ENCODE measurements around the gene PKN1.

Gene PKN1

DNA sequence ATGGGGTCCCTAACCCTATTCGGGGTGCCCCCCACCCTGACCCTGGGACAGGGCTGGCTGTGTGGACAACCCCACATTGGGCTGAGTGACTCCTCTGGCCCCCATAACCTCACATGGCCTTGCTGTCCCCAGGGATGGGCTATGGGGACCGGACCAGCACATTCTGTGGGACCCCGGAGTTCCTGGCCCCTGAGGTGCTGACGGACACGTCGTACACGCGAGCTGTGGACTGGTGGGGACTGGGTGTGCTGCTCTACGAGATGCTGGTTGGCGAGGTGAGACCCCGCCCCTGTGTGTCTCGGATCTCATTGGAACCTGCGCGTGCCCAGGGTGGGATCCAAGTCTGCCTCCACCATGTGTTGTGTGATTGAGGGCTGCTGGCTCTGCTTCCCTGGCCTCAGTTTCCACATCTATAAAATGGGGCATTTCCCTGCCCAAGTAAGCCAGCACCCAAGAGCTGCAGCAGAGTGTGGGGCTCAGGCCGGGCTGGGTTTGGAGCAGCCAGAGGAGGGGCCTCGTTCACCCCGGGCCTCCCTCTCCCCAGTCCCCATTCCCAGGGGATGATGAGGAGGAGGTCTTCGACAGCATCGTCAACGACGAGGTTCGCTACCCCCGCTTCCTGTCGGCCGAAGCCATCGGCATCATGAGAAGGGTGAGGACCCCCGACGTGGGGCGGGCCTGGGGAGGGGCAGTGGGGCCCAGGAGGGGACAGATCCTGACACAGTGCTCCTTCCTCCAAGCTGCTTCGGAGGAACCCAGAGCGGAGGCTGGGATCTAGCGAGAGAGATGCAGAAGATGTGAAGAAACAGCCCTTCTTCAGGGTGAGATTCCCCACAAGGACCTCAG lies 37.1 kb downstream of the PKN1 start:
- no peak for DNase-seq

DNA sequence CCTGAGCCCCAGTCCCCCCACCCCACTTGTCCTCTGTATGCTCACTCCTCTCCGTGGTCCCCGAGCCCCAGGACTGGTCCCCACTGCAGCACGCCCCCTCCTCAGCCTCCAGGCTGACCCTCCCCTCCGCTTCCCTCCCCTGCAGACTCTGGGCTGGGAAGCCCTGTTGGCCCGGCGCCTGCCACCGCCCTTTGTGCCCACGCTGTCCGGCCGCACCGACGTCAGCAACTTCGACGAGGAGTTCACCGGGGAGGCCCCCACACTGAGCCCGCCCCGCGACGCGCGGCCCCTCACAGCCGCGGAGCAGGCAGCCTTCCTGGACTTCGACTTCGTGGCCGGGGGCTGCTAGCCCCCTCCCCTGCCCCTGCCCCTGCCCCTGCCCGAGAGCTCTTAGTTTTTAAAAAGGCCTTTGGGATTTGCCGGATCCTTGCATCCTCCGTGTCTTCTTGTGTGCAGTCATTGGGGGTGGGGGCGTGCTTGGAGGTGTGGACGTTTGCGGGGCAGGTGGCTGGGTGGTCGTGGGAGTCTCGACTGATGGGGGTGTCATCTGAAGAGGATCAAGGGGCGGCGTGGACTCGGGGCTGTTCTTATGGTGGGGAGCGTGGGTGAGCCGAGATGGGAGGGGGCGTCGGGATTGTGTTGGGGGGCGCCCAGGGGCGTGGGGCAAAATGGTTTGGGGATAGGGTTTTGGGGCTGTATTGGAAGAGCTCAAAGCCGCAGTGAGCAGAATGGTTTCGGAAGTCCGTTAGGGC lies 38.5 kb downstream of the PKN1 start:
- DNase-seq: no peak

- DNase-seq: no peak
These were observed 39.3 kb downstream of the PKN1 start for GRCh38 chr19:14472202-14472938.

GRCh38 chr19:14473073-14473977 lies 40.2 kb downstream of the PKN1 start:
- no peak for DNase-seq

- DNase-seq: no peak
These were observed 41.0 kb downstream of the PKN1 start for GRCh38 chr19:14473978-14474578.

DNA sequence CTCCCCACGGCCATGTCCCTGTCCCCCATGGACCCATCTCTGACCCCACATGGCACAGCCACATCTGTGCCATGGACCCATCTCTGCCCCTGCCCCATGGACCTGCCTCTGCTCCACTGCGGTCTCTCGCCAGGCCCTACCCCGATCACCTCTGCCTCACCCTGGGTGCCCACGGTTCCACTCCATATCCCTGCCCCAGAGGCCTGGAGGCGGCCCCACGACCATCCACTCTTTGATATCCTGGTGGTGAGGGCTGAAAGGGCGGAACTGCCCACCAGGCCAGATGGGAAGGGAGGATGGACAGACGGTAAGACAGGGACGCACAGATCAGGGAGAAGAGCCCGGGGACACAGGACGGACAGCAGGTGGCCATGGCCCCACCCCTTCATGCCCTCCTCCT lies 41.7 kb downstream of the PKN1 start:
- no peak for DNase-seq

GRCh38 chr19:14475251-14476073 lies 42.4 kb downstream of the PKN1 start, which contains the start of gene PTGER1:
Gene PTGER1 (minus strand): TSS chr19:14475354. CDS start chr19:14474320, 1,034 bp downstream.
- no peak for DNase-seq

GRCh38 chr19:14476327-14476672 lies 43.2 kb downstream of the PKN1 start:
- no peak for DNase-seq

- peak; percentile 53 for DNase-seq
These were observed 43.7 kb downstream of the PKN1 start for GRCh38 chr19:14476673-14477401.

- DNase-seq: no peak
These were observed 44.5 kb downstream of the PKN1 start for GRCh38 chr19:14477418-14478112.

- no peak for DNase-seq
These were observed 45.0 kb downstream of the PKN1 start for GRCh38 chr19:14478113-14478545.

DNA sequence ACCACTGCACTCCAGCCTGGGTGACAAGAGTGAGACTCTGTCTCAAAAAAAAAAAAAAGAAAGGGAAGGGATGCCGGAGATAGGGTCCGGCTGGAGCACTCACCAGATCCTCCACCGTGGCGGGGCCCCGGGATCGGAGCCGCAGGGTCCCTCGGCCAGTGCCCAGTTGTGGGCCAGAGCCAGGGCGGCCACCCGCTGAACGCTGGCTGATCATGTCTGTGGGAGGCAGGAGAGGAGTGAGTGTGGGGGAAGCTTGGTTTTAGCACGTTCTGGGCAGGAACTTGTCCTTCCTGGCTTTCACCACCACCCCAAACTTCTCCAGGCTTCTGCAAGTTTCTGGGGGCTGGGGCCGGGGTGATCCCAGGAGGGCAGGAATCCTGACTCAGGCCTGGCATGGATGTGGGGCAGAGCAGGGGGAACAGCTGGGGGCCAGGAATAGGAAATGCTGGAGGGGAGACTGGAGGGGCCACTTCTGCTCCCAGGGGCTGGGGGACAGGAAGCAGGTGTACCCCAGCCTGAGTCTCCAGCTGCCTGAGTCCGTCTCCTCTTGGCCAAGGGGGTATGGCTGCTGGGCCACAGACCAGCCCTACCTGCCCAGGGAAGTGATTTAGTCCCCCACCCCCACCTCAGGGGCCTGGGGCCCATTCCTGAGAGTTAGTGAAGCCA lies 46.3 kb downstream of the PKN1 start:
- DNase-seq: no peak

DNA sequence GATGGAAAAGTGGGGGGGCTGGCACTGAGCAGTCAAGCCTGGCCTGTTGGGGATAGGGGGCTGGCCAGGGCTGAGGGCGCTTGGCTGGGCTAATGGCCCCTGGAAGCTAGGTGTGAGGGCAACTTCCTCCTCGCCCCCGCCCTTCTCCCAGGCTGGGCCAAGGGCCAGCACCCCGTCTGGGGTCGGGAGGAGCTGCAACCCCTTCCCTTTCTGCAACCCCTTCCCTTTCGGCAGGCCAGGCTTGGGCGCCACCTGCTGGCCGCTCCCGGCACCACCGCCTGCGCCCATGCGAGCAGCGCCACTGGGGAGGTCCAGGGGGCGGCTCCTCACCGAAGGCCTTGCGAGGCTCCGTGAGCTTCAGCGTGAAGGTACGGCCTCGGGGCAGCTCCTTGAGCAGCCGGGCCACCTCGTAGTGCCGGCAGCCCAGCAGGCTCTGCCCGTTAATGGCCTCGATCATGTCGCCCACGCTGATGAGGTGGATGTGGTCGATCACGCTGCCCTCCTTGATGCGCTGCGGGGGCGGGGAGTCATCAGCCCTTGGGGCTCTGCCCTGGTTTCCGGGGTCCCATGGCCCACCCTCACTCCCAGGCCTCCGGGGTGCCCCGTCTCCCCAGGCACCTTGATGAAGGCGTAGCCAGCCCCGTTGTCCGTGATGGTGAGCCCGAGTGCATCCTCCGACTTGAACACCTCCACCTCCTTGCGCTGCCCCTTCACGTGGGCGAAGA lies 47.0 kb downstream of the PKN1 start:
- no peak for DNase-seq

GRCh38 chr19:14480700-14481079 lies 47.6 kb downstream of the PKN1 start:
- DNase-seq: no peak

DNA sequence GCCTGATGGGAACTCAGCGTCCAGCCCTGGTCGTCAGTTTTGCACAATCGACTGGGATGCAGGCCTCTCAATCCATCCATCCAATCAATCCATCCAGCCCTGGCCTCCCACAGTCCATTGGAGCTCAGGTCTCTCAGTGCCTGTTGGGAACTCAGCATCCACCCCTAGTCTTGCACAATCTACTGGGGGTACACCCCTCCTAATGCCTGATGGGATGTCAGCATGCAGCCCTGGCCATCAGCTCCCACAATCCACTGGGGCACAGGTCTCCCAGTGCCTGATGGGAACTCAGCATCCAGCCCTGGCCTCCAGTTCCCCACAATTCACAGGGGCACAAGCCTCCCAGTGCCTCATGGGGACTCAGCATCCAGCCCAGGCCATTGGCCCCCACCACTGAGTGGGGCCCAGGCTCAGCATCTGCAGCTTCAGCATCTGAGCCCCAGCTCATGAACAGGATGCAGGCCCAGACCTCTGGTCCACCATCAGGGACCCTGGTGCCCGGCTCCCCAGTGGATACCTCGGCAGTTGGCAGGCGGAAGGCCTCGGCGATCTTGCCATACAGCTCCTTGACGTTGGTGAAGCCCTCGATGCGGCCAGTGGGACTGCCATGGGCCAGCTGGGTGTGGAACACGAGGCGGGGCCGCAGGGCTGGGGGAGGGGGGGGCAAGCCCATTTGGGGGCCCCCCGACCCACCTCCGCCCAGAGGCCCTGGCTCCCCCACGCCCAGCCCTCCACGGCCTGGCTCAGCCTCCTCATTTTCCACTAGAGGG lies 49.3 kb downstream of the PKN1 start:
- no peak for DNase-seq

DNA sequence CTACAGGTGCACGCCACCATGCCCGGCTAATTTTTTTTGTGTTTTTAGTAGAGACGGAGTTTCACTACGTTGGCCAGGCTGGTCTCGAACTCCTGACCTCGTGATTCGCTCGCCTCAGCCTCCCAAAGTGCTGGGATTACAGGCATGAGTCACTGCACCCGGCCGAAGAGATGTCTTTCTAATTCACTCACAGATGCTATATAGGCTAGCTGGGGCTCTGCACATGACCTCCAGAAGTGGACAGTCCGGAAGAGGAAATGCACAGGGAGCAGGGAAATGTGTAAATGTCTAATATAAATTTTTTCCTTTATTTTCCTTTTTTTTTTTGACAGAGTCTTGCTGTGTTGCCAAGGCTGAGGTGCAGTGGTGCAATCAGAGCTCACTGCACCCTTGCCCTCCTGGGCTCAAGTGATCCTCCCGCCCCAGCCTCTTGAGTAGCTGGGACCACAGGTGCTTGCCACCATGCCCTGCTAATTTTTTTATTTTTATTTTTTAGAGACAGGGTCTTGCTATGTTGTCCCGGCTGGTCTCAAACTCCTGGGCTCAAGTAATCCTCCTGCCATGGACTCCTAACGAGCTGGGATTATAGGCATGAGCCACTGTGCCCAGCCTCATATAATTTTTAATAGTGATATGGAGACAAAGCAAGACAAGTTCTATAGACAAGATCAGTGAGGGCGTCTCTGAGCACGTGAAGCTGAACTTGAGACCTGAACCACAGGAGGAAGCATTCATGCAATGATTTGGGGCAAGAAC lies 54.4 kb downstream of the PKN1 start:
- DNase-seq: peak; percentile 42

Data from HCEC 1CT (cell line).